ENCODE measurements around the gene UBA3.

Gene UBA3

DNA sequence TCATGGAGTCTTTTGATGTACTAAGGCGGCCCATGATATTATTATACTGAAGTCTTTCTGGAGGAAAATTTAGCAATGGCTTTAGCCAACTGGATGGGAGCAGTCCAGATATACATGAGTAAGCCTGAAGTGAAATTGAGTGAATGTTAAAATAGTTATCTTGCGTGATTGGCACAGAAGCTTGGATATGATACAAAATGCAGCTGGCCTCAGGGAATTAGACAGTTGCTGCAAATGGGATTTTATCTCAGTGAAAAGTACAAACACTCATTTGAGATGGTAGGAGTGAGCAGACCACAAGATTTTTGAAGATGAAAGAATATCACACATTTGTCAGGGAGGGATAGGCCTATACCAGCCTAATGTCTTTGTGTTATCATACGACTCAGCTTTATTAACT lies 33.4 kb upstream of the UBA3 start:
- no peaks in the 10 kb centered on the region for H3K9me3 Mint-ChIP-seq
- DNase-seq (ENCODE audit: low spot score), result no peak
- no peaks in the 10 kb centered on the region for H3K27me3 Mint-ChIP-seq (ENCODE audit: low read depth)
- H3K4me1 Mint-ChIP-seq (ENCODE audit: low read depth), result no peaks in the 10 kb centered on the region
- no peak overlapping the region for H3K4me3 Mint-ChIP-seq
- H3K36me3 Mint-ChIP-seq (ENCODE audit: low read depth), result no peaks in the 10 kb centered on the region
- H3K27ac Mint-ChIP-seq, result no peak overlapping the region

DNA sequence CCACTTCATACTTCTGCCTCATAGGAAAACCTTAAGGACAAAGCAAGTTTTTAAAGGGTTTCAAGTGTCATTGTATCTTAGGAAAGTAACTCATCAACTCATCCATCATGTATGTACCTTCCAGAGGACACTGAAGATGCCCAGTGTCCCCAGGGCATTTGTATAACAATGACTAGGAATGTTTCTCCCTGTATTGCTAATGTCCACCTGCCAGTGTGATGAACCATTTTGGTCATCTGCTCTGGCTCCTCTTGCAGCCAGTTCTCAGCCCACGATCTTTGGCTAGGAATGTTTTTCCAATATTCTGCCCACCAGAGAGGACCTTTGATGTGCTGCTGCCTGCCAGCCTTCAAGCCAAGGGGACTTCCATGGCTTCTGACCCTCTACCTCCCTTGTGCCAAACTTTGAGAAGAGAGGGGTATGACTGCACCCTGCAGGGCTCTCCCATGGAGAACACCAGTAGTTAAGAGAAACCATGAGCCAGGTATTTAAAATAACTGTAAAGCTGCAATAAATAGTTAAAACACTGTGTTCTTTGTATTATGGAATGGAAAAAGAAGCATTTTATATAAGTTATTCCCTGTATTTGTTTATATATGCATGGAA lies 30.9 kb upstream of the UBA3 start:
- H3K9me3 Mint-ChIP-seq, result no peaks in the 10 kb centered on the region
- no peak for DNase-seq (ENCODE audit: low spot score)
- H3K4me1 Mint-ChIP-seq (ENCODE audit: low read depth), result peaks cover 2% of the 10 kb centered on the region
- no peaks in the 10 kb centered on the region for H3K27me3 Mint-ChIP-seq (ENCODE audit: low read depth)
- H3K4me3 Mint-ChIP-seq, result no peak overlapping the region
- H3K27ac Mint-ChIP-seq, result no peak overlapping the region
- H3K36me3 Mint-ChIP-seq (ENCODE audit: low read depth), result peaks cover 9% of the 10 kb centered on the region

DNA sequence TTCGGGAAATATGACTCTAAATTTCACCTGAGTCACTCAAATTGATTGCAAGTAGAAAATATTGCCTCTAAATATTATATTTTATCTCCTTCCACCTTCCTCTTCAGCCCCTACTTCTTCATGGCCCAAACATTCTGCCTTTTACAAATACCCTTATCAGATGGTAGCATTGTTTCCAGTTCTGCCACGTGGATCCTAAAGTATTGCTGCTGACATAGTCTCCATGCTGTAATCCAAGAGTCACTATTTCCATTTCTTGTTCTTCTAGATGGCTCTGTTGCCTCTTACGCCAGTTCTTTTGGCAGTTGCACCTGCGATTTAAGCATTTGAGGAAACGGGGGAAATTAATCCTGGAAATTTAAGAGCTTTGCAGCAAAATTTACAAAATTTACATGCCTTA lies 28.6 kb upstream of the UBA3 start:
- H3K27me3 Mint-ChIP-seq (ENCODE audit: low read depth), result no peaks in the 10 kb centered on the region
- peaks cover 8% of the 10 kb centered on the region for H3K4me1 Mint-ChIP-seq (ENCODE audit: low read depth)
- no peak for DNase-seq (ENCODE audit: low spot score)
- no peaks in the 10 kb centered on the region for H3K9me3 Mint-ChIP-seq
- no peak overlapping the region for H3K27ac Mint-ChIP-seq
- no peak overlapping the region for H3K4me3 Mint-ChIP-seq
- peaks cover 26% of the 10 kb centered on the region for H3K36me3 Mint-ChIP-seq (ENCODE audit: low read depth)

DNA sequence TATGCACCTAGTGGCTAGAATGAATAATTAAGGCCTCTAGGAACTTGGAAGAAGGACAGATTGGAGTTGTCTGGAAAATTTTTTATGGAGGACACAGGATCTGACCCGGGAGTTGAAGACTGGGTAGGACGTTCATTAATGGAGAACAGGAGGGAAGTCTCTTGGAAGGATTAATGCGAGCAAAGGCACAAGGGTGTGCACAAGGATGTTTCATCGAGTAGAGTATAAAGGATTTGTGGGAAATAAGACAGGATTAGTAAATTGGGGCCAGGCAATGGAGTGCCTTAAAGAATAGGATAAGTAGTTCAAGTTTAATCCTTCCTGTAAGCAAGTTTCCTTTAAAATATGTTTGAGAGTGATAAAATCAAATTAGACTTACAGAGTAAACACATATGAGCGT lies 27.7 kb upstream of the UBA3 start:
- Mint-ChIP-seq H3K4me3 (no peak overlapping the region), H3K27ac (no peak overlapping the region), H3K4me1 (ENCODE audit: low read depth) (peaks cover 16% of the 10 kb centered on the region), H3K36me3 (ENCODE audit: low read depth) (peaks cover 35% of the 10 kb centered on the region), H3K27me3 (ENCODE audit: low read depth) (no peaks in the 10 kb centered on the region), H3K9me3 (no peaks in the 10 kb centered on the region)
- DNase-seq (ENCODE audit: low spot score), result no peak

DNA sequence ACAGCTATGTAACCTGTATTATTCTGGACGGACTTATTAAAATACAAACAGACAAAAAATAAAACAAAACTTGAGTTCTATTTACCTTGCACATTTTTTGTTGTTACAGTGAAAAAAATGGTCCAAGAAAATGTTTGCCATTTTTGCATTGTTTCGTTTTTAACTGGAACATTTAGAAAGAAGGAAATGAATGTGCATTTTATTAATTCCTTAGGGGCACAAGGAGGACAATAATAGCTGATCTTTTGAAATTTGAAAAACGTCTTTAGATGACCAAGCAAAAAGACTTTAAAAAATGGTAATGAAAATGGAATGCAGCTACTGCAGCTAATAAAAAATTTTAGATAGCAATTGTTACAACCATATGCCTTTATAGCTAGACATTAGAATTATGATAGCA lies 25.2 kb upstream of the UBA3 start:
- Mint-ChIP-seq H3K36me3 (ENCODE audit: low read depth) (peaks cover 51% of the 10 kb centered on the region), H3K9me3 (no peaks in the 10 kb centered on the region), H3K4me1 (ENCODE audit: low read depth) (peaks cover 21% of the 10 kb centered on the region), H3K27ac (no peak overlapping the region), H3K27me3 (ENCODE audit: low read depth) (no peaks in the 10 kb centered on the region), H3K4me3 (no peak overlapping the region)
- no peak for DNase-seq (ENCODE audit: low spot score)

DNA sequence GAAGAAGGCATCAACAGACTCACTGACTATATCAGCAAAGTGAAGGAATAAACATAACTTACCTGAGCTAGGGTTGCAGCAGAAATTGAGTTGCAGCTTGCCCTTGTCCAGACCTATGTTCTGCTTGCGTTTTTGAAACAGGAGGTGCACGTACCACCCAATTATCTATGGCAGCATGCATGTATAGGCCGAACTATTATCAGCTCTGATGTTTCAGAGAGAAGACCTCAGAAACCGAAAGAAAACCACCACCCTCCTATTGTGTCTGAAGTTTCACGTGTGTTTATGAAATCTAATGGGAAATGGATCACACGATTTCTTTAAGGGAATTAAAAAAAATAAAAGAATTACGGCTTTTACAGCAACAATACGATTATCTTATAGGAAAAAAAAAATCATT lies 24.4 kb upstream of the UBA3 start:
- no peak for DNase-seq (ENCODE audit: low spot score)
- peaks cover 58% of the 10 kb centered on the region for H3K36me3 Mint-ChIP-seq (ENCODE audit: low read depth)
- no peak overlapping the region for H3K4me3 Mint-ChIP-seq
- peaks cover 27% of the 10 kb centered on the region for H3K4me1 Mint-ChIP-seq (ENCODE audit: low read depth)
- H3K9me3 Mint-ChIP-seq, result no peaks in the 10 kb centered on the region
- no peak overlapping the region for H3K27ac Mint-ChIP-seq
- no peaks in the 10 kb centered on the region for H3K27me3 Mint-ChIP-seq (ENCODE audit: low read depth)

DNA sequence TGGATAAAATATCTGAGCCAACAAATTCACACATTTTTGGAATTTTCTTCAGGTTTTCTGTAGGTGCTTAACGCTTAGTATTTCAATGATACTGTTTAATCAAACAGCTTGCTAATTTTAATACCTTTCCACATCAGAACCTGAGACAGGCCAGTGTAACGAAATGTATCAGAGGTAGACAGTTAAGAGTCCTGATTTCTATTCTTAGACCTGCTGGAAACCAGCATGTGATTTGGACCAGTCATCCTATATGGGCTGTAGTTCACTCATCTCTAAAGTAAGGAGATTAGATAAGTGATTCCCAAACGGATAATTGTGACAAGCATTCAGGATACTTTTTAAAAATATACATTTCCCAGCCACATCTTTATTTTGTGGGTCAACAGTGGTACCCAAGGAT lies 23.0 kb upstream of the UBA3 start:
- Mint-ChIP-seq H3K27me3 (ENCODE audit: low read depth) (no peaks in the 10 kb centered on the region), H3K4me3 (no peak overlapping the region), H3K36me3 (ENCODE audit: low read depth) (peaks cover 61% of the 10 kb centered on the region), H3K27ac (no peak overlapping the region), H3K4me1 (ENCODE audit: low read depth) (peaks cover 32% of the 10 kb centered on the region), H3K9me3 (no peaks in the 10 kb centered on the region)
- no peak for DNase-seq (ENCODE audit: low spot score)

DNA sequence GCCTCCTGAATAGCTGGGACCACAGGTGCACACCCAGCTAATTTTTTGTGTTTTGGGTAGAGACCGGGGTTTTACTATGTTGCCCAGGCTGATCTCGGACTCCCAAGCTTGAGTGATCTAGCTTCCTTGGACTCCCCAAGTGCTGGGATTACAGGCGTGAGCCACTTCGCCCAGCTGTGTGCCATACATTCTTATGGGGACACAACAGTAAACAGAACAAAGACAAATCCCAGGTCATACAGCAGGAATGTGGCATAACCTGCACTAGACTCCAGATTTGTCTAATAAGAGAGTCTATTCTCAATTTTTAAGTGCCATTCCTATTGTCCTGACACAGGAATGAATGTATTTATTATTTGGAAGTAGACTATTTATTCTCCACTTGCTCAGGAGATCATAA lies 22.2 kb upstream of the UBA3 start:
- Mint-ChIP-seq H3K4me1 (ENCODE audit: low read depth) (peaks cover 34% of the 10 kb centered on the region), H3K9me3 (no peaks in the 10 kb centered on the region), H3K27me3 (ENCODE audit: low read depth) (no peaks in the 10 kb centered on the region), H3K4me3 (no peak overlapping the region), H3K27ac (no peak overlapping the region), H3K36me3 (ENCODE audit: low read depth) (peaks cover 62% of the 10 kb centered on the region)
- no peak for DNase-seq (ENCODE audit: low spot score)

DNA sequence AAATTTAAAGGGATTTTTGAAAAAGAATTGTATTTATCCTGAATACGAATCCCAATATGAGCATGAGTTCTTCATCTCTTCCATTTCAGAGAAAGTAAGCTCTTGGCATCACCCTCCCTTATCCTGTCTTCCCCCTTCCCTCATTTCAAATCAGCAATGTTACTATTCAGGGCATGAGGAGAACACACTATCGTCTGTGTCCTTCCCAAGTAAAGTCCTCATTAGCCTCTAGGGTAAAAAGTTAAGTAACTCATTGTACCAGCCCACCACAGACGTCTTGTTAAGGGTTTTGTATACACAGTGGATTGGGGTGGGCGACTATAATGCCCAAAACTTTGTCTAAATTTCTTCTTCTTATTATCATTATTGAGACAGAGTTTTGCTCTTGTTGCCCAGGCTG lies 19.4 kb upstream of the UBA3 start:
- Mint-ChIP-seq H3K4me1 (ENCODE audit: low read depth) (peaks cover 58% of the 10 kb centered on the region), H3K36me3 (ENCODE audit: low read depth) (peaks cover 67% of the 10 kb centered on the region), H3K9me3 (no peaks in the 10 kb centered on the region), H3K27me3 (ENCODE audit: low read depth) (no peaks in the 10 kb centered on the region), H3K27ac (peak overlapping the region; percentile 72), H3K4me3 (no peak overlapping the region)
- DNase-seq (ENCODE audit: low spot score), result no peak

DNA sequence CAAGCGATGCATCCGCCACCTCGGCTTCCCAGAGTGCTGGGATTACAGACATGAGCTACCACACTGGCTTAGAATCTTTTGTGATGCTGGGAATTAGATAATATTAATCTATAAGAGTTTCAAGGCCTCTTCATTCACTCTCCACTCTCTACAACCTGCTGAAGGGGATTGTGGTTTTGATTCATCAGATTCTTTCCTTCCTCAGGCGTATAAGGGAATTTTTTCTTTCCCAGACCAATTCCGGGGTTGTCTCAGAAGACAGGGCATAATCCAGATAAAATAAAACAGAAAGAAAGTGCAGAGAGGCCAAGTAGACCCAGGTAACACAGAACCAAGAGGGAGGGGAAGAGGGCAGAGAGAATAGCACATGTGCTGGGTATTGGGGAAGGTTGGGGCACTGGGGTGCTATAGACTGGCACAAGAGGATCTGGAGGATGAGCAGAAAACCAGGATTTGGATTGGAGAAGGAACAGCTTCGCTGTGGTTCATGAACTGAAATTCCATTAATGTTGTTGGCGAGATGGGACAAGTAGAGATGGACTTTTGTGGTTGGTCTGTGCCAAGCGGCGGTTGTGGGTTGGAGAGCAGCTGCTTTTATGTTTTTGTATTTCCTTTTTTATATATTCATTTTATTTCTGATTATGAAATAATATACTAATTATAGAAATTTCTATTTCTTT lies 17.4 kb upstream of the UBA3 start:
- DNase-seq (ENCODE audit: low spot score), result no peak
- Mint-ChIP-seq H3K36me3 (ENCODE audit: low read depth) (peaks cover 64% of the 10 kb centered on the region), H3K27ac (peak overlapping the region; percentile 69), H3K27me3 (ENCODE audit: low read depth) (no peaks in the 10 kb centered on the region), H3K4me3 (peak overlapping the region; percentile 7), H3K9me3 (no peaks in the 10 kb centered on the region), H3K4me1 (ENCODE audit: low read depth) (peaks cover 62% of the 10 kb centered on the region)

DNA sequence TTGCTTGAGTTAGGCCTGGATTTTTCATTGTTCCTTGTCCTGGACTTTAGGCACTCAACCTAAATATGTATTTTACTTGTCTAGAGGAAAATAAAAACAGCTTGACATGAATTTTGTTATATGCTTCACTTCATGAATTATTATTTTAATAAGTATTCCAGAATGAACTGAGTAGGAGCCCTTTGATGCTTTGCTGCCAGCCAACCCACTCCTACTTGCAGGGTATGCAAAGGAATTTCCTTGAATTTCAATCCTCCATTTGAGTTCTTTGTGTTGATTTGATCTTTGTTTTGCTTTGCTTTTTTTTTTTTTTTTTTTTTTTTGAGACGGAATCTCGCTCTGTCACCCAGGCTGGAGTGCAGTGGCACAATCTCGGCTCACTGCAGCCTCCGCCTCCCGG lies 16.1 kb upstream of the UBA3 start:
- Mint-ChIP-seq H3K27ac (peak overlapping the region; percentile 87), H3K9me3 (no peaks in the 10 kb centered on the region), H3K27me3 (ENCODE audit: low read depth) (no peaks in the 10 kb centered on the region), H3K4me3 (peak overlapping the region; percentile 81), H3K36me3 (ENCODE audit: low read depth) (peaks cover 60% of the 10 kb centered on the region), H3K4me1 (ENCODE audit: low read depth) (peaks cover 69% of the 10 kb centered on the region)
- no peak for DNase-seq (ENCODE audit: low spot score)

DNA sequence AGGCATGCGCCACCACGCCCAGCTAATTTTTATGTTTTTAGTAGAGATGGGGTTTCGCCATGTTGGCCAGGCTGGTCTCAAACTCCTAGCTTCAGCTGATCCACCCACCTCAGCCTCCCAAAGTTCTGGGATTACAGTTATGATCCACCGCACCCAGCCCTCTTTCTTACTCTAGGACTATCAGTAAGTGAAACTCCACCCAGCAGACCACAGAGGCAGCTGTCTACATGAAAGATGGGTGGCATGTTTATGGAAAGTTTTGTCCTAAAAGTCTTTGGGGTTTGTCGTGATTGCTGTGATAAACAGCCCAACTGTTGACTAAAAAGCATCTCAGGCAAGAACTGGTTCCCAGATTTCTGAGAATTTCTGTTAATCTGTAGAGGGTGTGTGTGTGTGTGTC lies 15.5 kb upstream of the UBA3 start:
- Mint-ChIP-seq H3K36me3 (ENCODE audit: low read depth) (peaks cover 63% of the 10 kb centered on the region), H3K9me3 (no peaks in the 10 kb centered on the region), H3K27me3 (ENCODE audit: low read depth) (no peaks in the 10 kb centered on the region)

DNA sequence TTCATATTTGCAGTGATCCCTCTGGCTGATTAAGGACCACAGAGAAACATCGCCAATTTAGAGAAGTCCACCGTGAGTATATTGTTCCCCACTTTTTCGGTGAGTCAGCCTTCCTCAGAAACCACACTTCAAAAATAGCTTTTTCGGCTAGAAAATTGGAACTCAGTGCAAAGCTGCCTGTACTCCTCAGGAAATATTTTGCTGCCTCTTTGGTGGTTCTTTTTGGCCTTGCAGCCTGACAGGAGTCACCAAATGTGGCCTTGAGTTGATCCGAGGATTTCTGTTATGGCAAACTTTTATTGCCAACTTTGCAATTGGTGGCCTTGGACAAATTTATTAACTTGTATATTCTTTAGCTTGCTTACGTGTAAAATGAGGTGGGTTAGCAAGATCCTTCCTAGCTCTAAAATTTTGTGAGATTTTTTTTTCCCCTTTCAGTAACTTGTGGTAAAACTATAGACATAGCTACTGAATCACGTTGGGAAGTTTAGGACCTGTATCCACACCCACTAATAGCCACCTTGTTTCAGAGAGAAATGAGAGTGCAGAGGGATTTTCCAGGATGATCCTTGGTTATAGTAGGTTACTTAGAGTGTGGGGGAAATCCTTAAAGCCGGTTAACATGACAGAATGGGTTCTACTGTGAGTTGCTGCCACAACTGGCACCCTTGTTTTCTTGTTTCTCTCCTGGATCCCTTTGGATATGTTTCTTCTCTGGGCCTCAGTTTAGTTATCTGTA lies 14.5 kb upstream of the UBA3 start:
- Mint-ChIP-seq H3K4me1 (ENCODE audit: low read depth) (peaks cover 75% of the 10 kb centered on the region), H3K4me3 (peak overlapping the region; percentile 93), H3K9me3 (no peaks in the 10 kb centered on the region), H3K27me3 (ENCODE audit: low read depth) (no peaks in the 10 kb centered on the region), H3K36me3 (ENCODE audit: low read depth) (peaks cover 64% of the 10 kb centered on the region), H3K27ac (peak overlapping the region; percentile 94)
- DNase-seq (ENCODE audit: low spot score), result peak; percentile 46

More for the DNA sequence above, 15.5 kb upstream of the UBA3 start:
- Mint-ChIP-seq H3K27ac (peak overlapping the region; percentile 87), H3K4me1 (ENCODE audit: low read depth) (peaks cover 73% of the 10 kb centered on the region), H3K4me3 (peak overlapping the region; percentile 81)
- DNase-seq (ENCODE audit: low spot score), result peak; percentile 50

DNA sequence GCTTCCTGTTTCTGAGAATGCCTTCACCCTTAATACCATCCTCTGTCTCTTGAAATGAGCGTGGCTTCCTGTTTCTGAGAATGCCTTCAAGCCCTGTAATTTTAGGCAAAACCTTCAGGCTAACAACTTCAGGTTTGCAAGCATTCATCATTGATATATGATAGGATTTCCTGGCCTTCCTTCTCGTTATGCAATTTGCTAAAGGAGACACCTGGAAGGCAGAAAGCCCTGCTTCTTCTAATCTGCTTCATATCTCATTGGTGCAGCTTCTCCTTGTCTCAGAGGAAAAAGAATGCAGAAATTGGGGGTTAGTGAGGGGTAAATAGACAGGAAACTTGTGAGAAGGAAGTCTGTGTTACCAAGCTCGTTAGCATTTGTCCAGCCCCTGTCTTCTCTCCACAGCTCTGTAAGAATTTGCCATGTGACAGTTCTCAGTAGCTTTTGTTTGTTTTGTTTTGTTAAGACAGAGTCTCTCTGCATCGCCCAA lies 11.9 kb upstream of the UBA3 start:
- Mint-ChIP-seq H3K36me3 (ENCODE audit: low read depth) (peaks cover 66% of the 10 kb centered on the region), H3K4me3 (peak overlapping the region; percentile 93), H3K27ac (peak overlapping the region; percentile 94), H3K27me3 (ENCODE audit: low read depth) (no peaks in the 10 kb centered on the region), H3K4me1 (ENCODE audit: low read depth) (peaks cover 74% of the 10 kb centered on the region), H3K9me3 (no peaks in the 10 kb centered on the region)
- DNase-seq (ENCODE audit: low spot score), result peak; percentile 45
